PC-9 (cell line): ENCODE measurements around the gene LARP7. TPM values are rescaled to one million over a fixed set of nuclear protein-coding genes. Genes with fewer than 3 reads are reported as not detected.

ENCODE experiments used
- BruUV-seq: library from RNA; stranded (reverse); fragments of 400-500 nt; replicated peaks from 2 replicates; lab custom pipeline; 2021; lab: Mats Ljungman, UMichigan
- CTCF ChIA-PET: fragments of 300-600 bp; sonication (Branson Sonifier 250); formaldehyde crosslinking; loops from one replicate; lab custom pipeline; 2022; ENCODE audit warnings: antibody characterized with exemption; lab: Charles Lee
- POLR2A ChIA-PET: fragments of 300-600 bp; sonication (Branson Sonifier 250); formaldehyde crosslinking; loops from one replicate; lab custom pipeline; 2022; ENCODE audit warnings: antibody characterized with exemption; ENCODE audit not compliant: unreplicated experiment; lab: Charles Lee
- DNase-seq, 2 experiments: peaks; one replicate each; pipeline versions ENCODE4 v3.0.0 to v3.0.0-alpha.2; 2015 to 2022; ENCODE audit warnings: mixed read lengths in 1 of 2
- H2AFZ ChIP-seq: fragments of 200-600 bp; sonication (generic); 2 replicates; pipeline ENCODE4 v1.8.1; 2017; ENCODE audit warnings: antibody characterized with exemption
- H3F3A ChIP-seq: fragments of 200-600 bp; sonication (generic); 2 replicates; pipeline ENCODE4 v1.8.1; 2017; ENCODE audit warnings: antibody characterized with exemption, mild to moderate bottlenecking, low read depth; ENCODE audit not compliant: insufficient read depth
- H3K27ac ChIP-seq: fragments of 200-600 bp; sonication (generic); 2 replicates; pipeline ENCODE4 v1.6.1; 2016; ENCODE audit warnings: mixed run types
- H3K27me3 ChIP-seq: fragments of 200-600 bp; sonication (generic); 2 replicates; pipeline ENCODE4 v1.6.1; 2016; ENCODE audit warnings: low read depth, mixed run types; ENCODE audit not compliant: insufficient read depth
- H3K36me3 ChIP-seq: fragments of 200-600 bp; sonication (generic); 2 replicates; pipeline ENCODE4 v1.6.1; 2016; ENCODE audit warnings: low read depth, mixed run types
- H3K4me1 ChIP-seq: fragments of 200-600 bp; sonication (generic); replicated peaks from 2 replicates; pipeline ENCODE4 v1.6.1; 2016; ENCODE audit warnings: mixed run types; ENCODE audit not compliant: insufficient read depth
- H3K4me2 ChIP-seq: fragments of 200-600 bp; sonication (generic); 2 replicates; pipeline ENCODE4 v1.6.1; 2017; ENCODE audit warnings: mixed run types
- H3K4me3 ChIP-seq: fragments of 200-600 bp; sonication (generic); 2 replicates; pipeline ENCODE4 v1.6.1; 2016; ENCODE audit warnings: mixed run types
- H3K79me2 ChIP-seq: fragments of 200-600 bp; sonication (generic); 2 replicates; pipeline ENCODE4 v1.6.1; 2017; ENCODE audit warnings: low read depth, mixed run types
- H3K9me2 ChIP-seq: fragments of 200-600 bp; sonication (generic); 2 replicates; pipeline ENCODE4 v1.8.1; 2017; ENCODE audit warnings: mild to moderate bottlenecking; ENCODE audit not compliant: insufficient read depth
- H3K9me3 ChIP-seq: fragments of 200-600 bp; sonication (generic); 2 replicates; pipeline ENCODE4 v1.8.1; 2016; ENCODE audit warnings: low read depth; ENCODE audit not compliant: insufficient read depth
- H4K20me1 ChIP-seq: fragments of 200-600 bp; sonication (generic); 2 replicates; pipeline ENCODE4 v1.8.1; 2017; ENCODE audit not compliant: insufficient read depth
- EZH2 ChIP-seq: fragments of 200-600 bp; sonication (generic); IDR thresholded peaks from 2 replicates; pipeline ENCODE4 v1.8.0; 2017; ENCODE audit warnings: antibody characterized with exemption, low read depth
- intact Hi-C: fragments of 100-400 bp; cut with micrococcal nuclease; formaldehyde crosslinking; loops from one replicate; pipeline ENCODE4 v1.10.0; 2022; ENCODE audit not compliant: unreplicated experiment
- total RNA-seq: library from RNA; stranded (reverse); gene quantifications from 2 replicates; pipeline ENCODE4 v1.2.3, GENCODE V29; 2021
- TF ChIP-seq, protein P1 (sequence below): fragments of 200-600 bp; sonication (generic); conservative IDR thresholded peaks from 2 replicates; pipeline ENCODE4 v1.6.1; 2017; ENCODE audit warnings: mixed run types, antibody characterized with exemption, mild to moderate bottlenecking, moderate library complexity

The LARP7 gene
- total RNA-seq, 1 experiment from 2014 or later, result 47.8 TPM

DNA sequence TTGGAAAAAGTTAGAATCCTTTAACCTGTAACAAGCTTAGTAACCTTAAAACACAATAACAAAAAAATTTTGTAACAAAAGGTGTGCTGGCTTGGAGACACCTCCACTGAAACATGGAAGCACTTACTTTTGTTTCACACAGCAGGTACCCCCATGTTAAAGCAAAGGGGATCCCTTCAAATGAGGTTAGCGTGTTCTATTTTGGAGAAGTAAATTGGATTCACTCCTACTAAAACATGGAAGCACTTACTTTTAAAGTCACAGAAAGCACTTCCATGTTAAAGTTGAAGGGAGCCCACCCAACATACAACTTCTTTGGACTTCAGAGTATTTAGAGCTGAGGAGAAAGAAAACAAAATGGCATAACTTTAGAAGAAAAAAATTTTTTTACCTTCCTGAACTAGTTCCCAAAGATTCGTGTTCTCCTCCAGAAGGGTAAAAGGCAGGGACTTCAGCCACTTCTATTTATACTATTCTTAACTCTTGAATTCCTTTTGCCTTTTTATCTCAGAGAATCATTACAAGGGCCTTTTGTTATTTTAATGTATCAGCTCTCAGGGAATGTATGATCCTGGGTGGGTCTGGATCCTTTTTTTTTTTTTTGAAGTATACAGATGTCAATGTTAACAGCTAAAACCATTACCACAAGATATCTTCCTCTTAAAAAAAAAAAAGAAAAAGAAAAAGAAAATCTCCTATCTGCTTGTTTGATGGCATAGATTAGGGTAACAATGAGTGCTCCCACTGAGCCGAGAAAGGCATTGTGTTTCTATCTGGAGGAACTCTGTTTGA is 11.5 kb downstream of the LARP7 start:
- H3K4me1 ChIP-seq, result no peaks in the 10 kb centered on the region
- no TSS peak for BruUV-seq
- H3K4me2 ChIP-seq, result no peak overlapping the region
- peaks cover 30% of the 10 kb centered on the region; the same call in 1 of the 2 replicates for H3K36me3 ChIP-seq
- no peaks in the 10 kb centered on the region for H4K20me1 ChIP-seq
- no peaks in the 10 kb centered on the region for H3K27me3 ChIP-seq
- ChIA-PET CTCF (no interaction called here), POLR2A (no interaction called here)
- no peak overlapping the region for H3K4me3 ChIP-seq
- intact Hi-C loops, result no loop called here
- H3K27ac ChIP-seq, result no peak overlapping the region
- DNase-seq, result no peak
- H3K9me2 ChIP-seq, result no peaks in the 10 kb centered on the region
- H3K9me3 ChIP-seq, result no peaks in the 10 kb centered on the region
- no peak overlapping the region for H2AFZ ChIP-seq
- TF ChIP-seq, protein P1, sequence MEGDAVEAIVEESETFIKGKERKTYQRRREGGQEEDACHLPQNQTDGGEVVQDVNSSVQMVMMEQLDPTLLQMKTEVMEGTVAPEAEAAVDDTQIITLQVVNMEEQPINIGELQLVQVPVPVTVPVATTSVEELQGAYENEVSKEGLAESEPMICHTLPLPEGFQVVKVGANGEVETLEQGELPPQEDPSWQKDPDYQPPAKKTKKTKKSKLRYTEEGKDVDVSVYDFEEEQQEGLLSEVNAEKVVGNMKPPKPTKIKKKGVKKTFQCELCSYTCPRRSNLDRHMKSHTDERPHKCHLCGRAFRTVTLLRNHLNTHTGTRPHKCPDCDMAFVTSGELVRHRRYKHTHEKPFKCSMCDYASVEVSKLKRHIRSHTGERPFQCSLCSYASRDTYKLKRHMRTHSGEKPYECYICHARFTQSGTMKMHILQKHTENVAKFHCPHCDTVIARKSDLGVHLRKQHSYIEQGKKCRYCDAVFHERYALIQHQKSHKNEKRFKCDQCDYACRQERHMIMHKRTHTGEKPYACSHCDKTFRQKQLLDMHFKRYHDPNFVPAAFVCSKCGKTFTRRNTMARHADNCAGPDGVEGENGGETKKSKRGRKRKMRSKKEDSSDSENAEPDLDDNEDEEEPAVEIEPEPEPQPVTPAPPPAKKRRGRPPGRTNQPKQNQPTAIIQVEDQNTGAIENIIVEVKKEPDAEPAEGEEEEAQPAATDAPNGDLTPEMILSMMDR, result no peak
- no peak for TF ChIP-seq EZH2
- H3K79me2 ChIP-seq, result no peaks in the 10 kb centered on the region
- H3F3A ChIP-seq, result 0 out of 2 replicates have a peak, but pooled peaks cover 6% of the 10 kb centered on the region

- no peak for DNase-seq
- Histone ChIP-seq H3K36me3 (peaks cover 35% of the 10 kb centered on the region; the same call in 1 of the 2 replicates), H2AFZ (no peak overlapping the region), H3K27me3 (no peaks in the 10 kb centered on the region), H3K79me2 (no peaks in the 10 kb centered on the region), H4K20me1 (no peaks in the 10 kb centered on the region), H3K9me3 (no peaks in the 10 kb centered on the region), H3K4me1 (no peaks in the 10 kb centered on the region), H3K4me2 (no peak overlapping the region), H3K9me2 (no peaks in the 10 kb centered on the region), H3K4me3 (no peak overlapping the region), H3K27ac (no peak overlapping the region), H3F3A (0 out of 2 replicates have a peak, but pooled peaks cover 6% of the 10 kb centered on the region)
- POLR2A ChIA-PET, result no interaction called here
- intact Hi-C loops, result no loop called here
- TF ChIP-seq, protein P1, result no peak
- no peak for TF ChIP-seq EZH2
- no TSS peak for BruUV-seq
- CTCF ChIA-PET, result no interaction called here
Observed at GRCh38 chr4:112649055-112649408, 12.1 kb downstream of the LARP7 start.

DNA sequence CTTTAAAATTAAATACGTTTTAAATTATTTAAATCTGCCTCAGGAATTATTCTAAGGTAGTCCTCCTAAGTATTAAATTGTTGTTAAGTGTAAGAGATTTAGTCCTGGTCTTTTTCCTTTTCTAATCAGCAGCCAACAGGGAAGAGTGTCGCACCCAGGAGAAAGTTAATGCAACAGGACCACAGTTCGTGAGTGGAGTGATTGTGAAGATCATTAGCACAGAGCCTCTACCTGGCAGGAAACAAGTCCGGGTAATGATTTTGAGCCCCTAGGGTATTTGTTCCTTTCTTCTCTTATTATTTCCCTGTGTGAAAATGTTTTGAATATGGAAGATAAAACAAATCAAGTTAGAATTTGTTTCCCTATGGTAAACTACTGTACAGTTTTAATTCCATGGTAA is 13.4 kb downstream of the LARP7 start:
- H3K4me3 ChIP-seq, result no peak overlapping the region
- no peaks in the 10 kb centered on the region for H3K9me3 ChIP-seq
- H3F3A ChIP-seq, result 0 out of 2 replicates have a peak, but pooled peaks cover 6% of the 10 kb centered on the region
- DNase-seq, result no peak
- H3K79me2 ChIP-seq, result no peaks in the 10 kb centered on the region
- CTCF ChIA-PET, result no interaction called here
- no peak overlapping the region for H2AFZ ChIP-seq
- POLR2A ChIA-PET, result no interaction called here
- peaks cover 34% of the 10 kb centered on the region; the same call in 1 of the 2 replicates for H3K36me3 ChIP-seq
- TF ChIP-seq, protein P1, result no peak
- TF ChIP-seq EZH2, result no peak
- intact Hi-C loops, result no loop called here
- no peaks in the 10 kb centered on the region for H3K4me1 ChIP-seq
- H3K4me2 ChIP-seq, result no peak overlapping the region
- no TSS peak for BruUV-seq
- no peaks in the 10 kb centered on the region for H3K27me3 ChIP-seq
- no peak overlapping the region for H3K27ac ChIP-seq
- no peaks in the 10 kb centered on the region for H3K9me2 ChIP-seq
- H4K20me1 ChIP-seq, result no peaks in the 10 kb centered on the region
